ENCODE data around the gene PATJ.

GRCh38 chr1:61808968-61809367 is 66.7 kb downstream of the PATJ start:
- TF ChIP-seq, protein P1, sequence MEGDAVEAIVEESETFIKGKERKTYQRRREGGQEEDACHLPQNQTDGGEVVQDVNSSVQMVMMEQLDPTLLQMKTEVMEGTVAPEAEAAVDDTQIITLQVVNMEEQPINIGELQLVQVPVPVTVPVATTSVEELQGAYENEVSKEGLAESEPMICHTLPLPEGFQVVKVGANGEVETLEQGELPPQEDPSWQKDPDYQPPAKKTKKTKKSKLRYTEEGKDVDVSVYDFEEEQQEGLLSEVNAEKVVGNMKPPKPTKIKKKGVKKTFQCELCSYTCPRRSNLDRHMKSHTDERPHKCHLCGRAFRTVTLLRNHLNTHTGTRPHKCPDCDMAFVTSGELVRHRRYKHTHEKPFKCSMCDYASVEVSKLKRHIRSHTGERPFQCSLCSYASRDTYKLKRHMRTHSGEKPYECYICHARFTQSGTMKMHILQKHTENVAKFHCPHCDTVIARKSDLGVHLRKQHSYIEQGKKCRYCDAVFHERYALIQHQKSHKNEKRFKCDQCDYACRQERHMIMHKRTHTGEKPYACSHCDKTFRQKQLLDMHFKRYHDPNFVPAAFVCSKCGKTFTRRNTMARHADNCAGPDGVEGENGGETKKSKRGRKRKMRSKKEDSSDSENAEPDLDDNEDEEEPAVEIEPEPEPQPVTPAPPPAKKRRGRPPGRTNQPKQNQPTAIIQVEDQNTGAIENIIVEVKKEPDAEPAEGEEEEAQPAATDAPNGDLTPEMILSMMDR (IDR thresholded peaks at IDR 0.05), result no peak
- no peak for TF ChIP-seq EZH2 (IDR thresholded peaks at IDR 0.05; ENCODE audit: borderline replicate concordance, insufficient read depth, low read depth, low read length, poor library complexity, severe bottlenecking)
